MM.1S (cell line): Measurements from ENCODE around the gene DAW1.

ENCODE experiments used
- DNase-seq: peaks from one replicate; pipeline ENCODE4 v3.0.0-alpha.2; 2015
- H2AFZ ChIP-seq: fragments of 300-600 bp; sonication (generic); 2 replicates; pipeline ENCODE4 v1.6.0; 2016; ENCODE audit warnings: antibody characterized with exemption, low read length
- H3F3A ChIP-seq: fragments of 300-600 bp; sonication (generic); 2 replicates; pipeline ENCODE4 v1.6.1; 2016; ENCODE audit warnings: mild to moderate bottlenecking, antibody characterized with exemption, low read length, moderate library complexity, mixed read lengths; ENCODE audit not compliant: insufficient read depth
- H3K27ac ChIP-seq: fragments of 300-600 bp; sonication (generic); 2 replicates; pipeline ENCODE4 v1.5.1; 2016; ENCODE audit warnings: mild to moderate bottlenecking, low read length
- H3K27me3 ChIP-seq: fragments of 300-600 bp; sonication (generic); replicated peaks from 2 replicates; pipeline ENCODE4 v1.6.0; 2016; ENCODE audit warnings: low read length; ENCODE audit not compliant: insufficient read depth
- H3K36me3 ChIP-seq: fragments of 300-600 bp; sonication (generic); replicated peaks from 2 replicates; pipeline ENCODE4 v1.6.1; 2016; ENCODE audit warnings: mild to moderate bottlenecking, low read length, mixed read lengths; ENCODE audit not compliant: insufficient read depth
- H3K4me1 ChIP-seq: fragments of 300-600 bp; sonication (generic); 2 replicates; pipeline ENCODE4 v1.6.1; 2016; ENCODE audit warnings: low read length, mixed read lengths
- H3K4me2 ChIP-seq: fragments of 300-600 bp; sonication (generic); 2 replicates; pipeline ENCODE4 v1.6.0; 2016; ENCODE audit warnings: low read depth, low read length
- H3K4me3 ChIP-seq: fragments of 300-600 bp; sonication (generic); 2 replicates; pipeline ENCODE4 v1.5.1; 2016; ENCODE audit warnings: low read length, mixed read lengths
- H3K79me2 ChIP-seq: fragments of 300-600 bp; sonication (generic); 2 replicates; pipeline ENCODE4 v1.6.1; 2016; ENCODE audit warnings: mixed run types, low read length, mixed read lengths
- H3K9ac ChIP-seq: fragments of 300-600 bp; sonication (generic); 2 replicates; pipeline ENCODE4 v1.6.1; 2016; ENCODE audit warnings: low read length, mixed read lengths
- H3K9me2 ChIP-seq: fragments of 300-600 bp; sonication (generic); replicated peaks from 2 replicates; pipeline ENCODE4 v1.6.1; 2016; ENCODE audit warnings: mild to moderate bottlenecking, low read length, mixed read lengths; ENCODE audit not compliant: insufficient read depth
- H3K9me3 ChIP-seq: fragments of 300-600 bp; sonication (generic); replicated peaks from 2 replicates; pipeline ENCODE4 v1.6.1; 2016; ENCODE audit warnings: mild to moderate bottlenecking, low read length, mixed read lengths; ENCODE audit not compliant: insufficient read depth
- H4K20me1 ChIP-seq: fragments of 300-600 bp; sonication (generic); 2 replicates; pipeline ENCODE4 v1.6.1; 2016; ENCODE audit warnings: mild to moderate bottlenecking, low read length, moderate library complexity, mixed read lengths; ENCODE audit not compliant: insufficient read depth
- EZH2 ChIP-seq: fragments of 300-600 bp; sonication (generic); optimal IDR thresholded peaks from 2 replicates; pipeline ENCODE3; 2017; ENCODE audit warnings: low read depth, mild to moderate bottlenecking, antibody characterized with exemption, low read length, mixed read lengths
- EZH2phosphoT487 ChIP-seq: fragments of 300-600 bp; sonication (generic); IDR thresholded peaks from 2 replicates; pipeline ENCODE4 v1.6.1; 2018; ENCODE audit warnings: antibody characterized with exemption, low read length
- TF ChIP-seq, protein P1 (sequence below): fragments of 300-600 bp; sonication (generic); IDR thresholded peaks from 2 replicates; pipeline ENCODE4 v1.5.1; 2016; ENCODE audit warnings: antibody characterized with exemption, low read length, mixed read lengths

DAW1 gene

GRCh38 chr2:227853765-227854271 is 17.6 kb upstream of the DAW1 start:
- no peak overlapping the region for H3K27ac ChIP-seq

DNA sequence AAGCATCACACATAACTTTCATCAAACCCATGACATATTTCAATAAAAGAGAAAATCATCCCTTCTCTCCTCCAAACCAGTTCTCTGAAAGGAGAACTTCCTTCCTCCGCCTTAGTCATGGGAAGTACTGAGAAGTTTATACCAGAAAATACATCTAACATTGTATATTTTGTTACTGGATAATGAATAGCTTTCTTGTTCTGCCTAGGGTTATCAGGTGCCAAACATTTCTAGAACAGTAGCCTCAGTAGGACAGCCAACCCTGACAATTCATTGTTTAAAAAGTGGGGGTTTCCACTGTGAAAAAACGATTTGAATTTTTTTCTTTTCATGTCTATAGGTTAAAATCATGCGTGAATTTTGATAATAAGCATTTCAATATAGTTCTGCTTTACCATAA is 16.0 kb upstream of the DAW1 start:
- H3K4me1 ChIP-seq: no peaks in the 10 kb centered on the region
- H3K9ac ChIP-seq: no peak overlapping the region
- TF ChIP-seq EZH2 (no peak), EZH2phosphoT487 (no peak)
- TF ChIP-seq, protein P1, sequence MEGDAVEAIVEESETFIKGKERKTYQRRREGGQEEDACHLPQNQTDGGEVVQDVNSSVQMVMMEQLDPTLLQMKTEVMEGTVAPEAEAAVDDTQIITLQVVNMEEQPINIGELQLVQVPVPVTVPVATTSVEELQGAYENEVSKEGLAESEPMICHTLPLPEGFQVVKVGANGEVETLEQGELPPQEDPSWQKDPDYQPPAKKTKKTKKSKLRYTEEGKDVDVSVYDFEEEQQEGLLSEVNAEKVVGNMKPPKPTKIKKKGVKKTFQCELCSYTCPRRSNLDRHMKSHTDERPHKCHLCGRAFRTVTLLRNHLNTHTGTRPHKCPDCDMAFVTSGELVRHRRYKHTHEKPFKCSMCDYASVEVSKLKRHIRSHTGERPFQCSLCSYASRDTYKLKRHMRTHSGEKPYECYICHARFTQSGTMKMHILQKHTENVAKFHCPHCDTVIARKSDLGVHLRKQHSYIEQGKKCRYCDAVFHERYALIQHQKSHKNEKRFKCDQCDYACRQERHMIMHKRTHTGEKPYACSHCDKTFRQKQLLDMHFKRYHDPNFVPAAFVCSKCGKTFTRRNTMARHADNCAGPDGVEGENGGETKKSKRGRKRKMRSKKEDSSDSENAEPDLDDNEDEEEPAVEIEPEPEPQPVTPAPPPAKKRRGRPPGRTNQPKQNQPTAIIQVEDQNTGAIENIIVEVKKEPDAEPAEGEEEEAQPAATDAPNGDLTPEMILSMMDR: no peak
- no peak for DNase-seq
- H4K20me1 ChIP-seq: no peaks in the 10 kb centered on the region
- no peak overlapping the region for H3K4me3 ChIP-seq
- H3K27me3 ChIP-seq: no peaks in the 10 kb centered on the region
- no peaks in the 10 kb centered on the region for H3K36me3 ChIP-seq
- no peak overlapping the region for H3K27ac ChIP-seq
- no peaks in the 10 kb centered on the region for H3K79me2 ChIP-seq
- H3F3A ChIP-seq: no peaks in the 10 kb centered on the region
- no peaks in the 10 kb centered on the region for H3K9me2 ChIP-seq
- no peaks in the 10 kb centered on the region for H3K9me3 ChIP-seq
- H2AFZ ChIP-seq: no peak overlapping the region
- no peak overlapping the region for H3K4me2 ChIP-seq

More at GRCh38 chr2:227853765-227854271, 17.6 kb upstream of the DAW1 start:
- no peak overlapping the region for H3K4me2 ChIP-seq
- no peaks in the 10 kb centered on the region for H3K27me3 ChIP-seq
- H3F3A ChIP-seq: no peaks in the 10 kb centered on the region
- H4K20me1 ChIP-seq: no peaks in the 10 kb centered on the region
- no peaks in the 10 kb centered on the region for H3K9me3 ChIP-seq
- H3K9ac ChIP-seq: no peak overlapping the region
- no peak overlapping the region for H2AFZ ChIP-seq
- H3K79me2 ChIP-seq: no peaks in the 10 kb centered on the region
- no peaks in the 10 kb centered on the region for H3K36me3 ChIP-seq
- H3K4me1 ChIP-seq: no peaks in the 10 kb centered on the region
- TF ChIP-seq, protein P1: no peak
- no peak for TF ChIP-seq EZH2phosphoT487
- no peak for TF ChIP-seq EZH2
- no peak for DNase-seq
- no peaks in the 10 kb centered on the region for H3K9me2 ChIP-seq
- no peak overlapping the region for H3K4me3 ChIP-seq

GRCh38 chr2:227856697-227857096 is 14.7 kb upstream of the DAW1 start:
- Histone ChIP-seq H3K27ac (no peak overlapping the region), H3K27me3 (no peaks in the 10 kb centered on the region), H3K9me3 (no peaks in the 10 kb centered on the region), H3K9ac (no peak overlapping the region), H3F3A (no peaks in the 10 kb centered on the region), H2AFZ (no peak overlapping the region), H4K20me1 (no peaks in the 10 kb centered on the region), H3K4me1 (no peaks in the 10 kb centered on the region), H3K9me2 (no peaks in the 10 kb centered on the region), H3K79me2 (no peaks in the 10 kb centered on the region), H3K4me3 (no peak overlapping the region), H3K36me3 (no peaks in the 10 kb centered on the region), H3K4me2 (no peak overlapping the region)
- TF ChIP-seq EZH2 (no peak), EZH2phosphoT487 (no peak)
- TF ChIP-seq, protein P1: no peak
- DNase-seq: no peak
